Measurements from ENCODE around the gene BNC1.

BNC1 gene, protein sequence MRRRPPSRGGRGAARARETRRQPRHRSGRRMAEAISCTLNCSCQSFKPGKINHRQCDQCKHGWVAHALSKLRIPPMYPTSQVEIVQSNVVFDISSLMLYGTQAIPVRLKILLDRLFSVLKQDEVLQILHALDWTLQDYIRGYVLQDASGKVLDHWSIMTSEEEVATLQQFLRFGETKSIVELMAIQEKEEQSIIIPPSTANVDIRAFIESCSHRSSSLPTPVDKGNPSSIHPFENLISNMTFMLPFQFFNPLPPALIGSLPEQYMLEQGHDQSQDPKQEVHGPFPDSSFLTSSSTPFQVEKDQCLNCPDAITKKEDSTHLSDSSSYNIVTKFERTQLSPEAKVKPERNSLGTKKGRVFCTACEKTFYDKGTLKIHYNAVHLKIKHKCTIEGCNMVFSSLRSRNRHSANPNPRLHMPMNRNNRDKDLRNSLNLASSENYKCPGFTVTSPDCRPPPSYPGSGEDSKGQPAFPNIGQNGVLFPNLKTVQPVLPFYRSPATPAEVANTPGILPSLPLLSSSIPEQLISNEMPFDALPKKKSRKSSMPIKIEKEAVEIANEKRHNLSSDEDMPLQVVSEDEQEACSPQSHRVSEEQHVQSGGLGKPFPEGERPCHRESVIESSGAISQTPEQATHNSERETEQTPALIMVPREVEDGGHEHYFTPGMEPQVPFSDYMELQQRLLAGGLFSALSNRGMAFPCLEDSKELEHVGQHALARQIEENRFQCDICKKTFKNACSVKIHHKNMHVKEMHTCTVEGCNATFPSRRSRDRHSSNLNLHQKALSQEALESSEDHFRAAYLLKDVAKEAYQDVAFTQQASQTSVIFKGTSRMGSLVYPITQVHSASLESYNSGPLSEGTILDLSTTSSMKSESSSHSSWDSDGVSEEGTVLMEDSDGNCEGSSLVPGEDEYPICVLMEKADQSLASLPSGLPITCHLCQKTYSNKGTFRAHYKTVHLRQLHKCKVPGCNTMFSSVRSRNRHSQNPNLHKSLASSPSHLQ

DNA sequence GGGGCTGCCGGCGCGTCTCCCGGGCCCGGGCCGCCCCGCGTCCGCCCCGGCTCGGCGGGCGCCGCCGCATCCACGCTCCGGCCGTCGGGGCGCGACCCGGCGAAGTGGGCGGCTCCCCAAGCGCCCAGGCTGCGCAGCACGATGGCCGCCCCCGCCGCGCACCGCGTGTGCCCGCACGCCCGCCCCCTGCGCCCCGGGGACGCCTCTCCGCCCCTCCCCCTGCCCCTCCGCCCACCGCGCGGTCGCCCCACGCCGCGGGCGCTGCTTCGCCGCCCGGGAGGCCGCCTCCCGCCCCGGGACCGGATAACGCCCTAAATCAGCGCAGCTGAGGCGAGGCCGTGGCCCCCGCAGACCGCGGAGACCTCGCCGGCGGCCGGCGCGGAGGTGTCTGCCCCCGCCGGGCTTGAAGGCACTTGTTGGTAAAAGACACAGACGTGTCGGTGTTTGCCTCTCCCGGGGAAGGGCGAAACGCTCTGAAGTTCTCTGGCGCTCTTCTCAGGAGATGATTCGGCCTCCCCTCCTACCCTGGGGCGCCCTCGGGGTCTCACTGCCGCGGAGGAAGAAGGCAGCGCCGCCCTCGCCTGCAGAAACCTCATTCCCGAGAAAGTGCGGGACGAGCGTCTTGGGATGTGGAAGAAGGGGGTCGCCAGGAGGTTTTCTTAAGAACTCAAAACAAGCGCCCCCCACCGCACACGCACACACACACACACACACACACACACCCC is at the start of gene BNC1:
BNC1 (minus strand) TSS at position 106 of the 725 bp plus-strand sequence; CDS start at position 70, 36 bp downstream.
- DNase-seq (ENCODE audit: low spot score) (no peak), FAIRE-seq (no peak)

GRCh38 chr15:83327041-83327440 is 42.6 kb upstream of the BNC1 start:
- FAIRE-seq (no peak), DNase-seq (ENCODE audit: low spot score) (no peak)

GRCh38 chr15:83324799-83325198 is 40.3 kb upstream of the BNC1 start:
- FAIRE-seq, result no peak
- no peak for DNase-seq (ENCODE audit: low spot score)

DNA sequence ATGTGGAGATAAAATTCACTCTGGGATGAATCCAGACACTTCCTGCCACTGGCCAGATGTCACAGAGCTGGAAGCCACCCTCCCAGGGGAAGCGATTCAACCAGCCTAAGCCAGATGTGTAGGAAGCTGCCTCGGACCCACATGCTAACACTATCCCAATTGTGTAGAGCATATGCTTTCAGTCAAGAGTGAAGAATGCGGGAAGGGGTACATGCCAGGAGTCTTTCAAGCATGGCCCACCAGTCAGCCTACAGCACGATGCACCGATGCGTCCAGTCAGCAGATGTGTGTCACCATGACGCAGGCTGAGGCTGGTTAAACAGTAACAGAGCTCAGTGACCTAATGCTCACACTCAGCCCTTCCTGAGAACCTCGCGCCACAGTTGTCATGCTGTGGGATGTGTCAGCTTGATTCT is 38.8 kb upstream of the BNC1 start:
- DNase-seq (ENCODE audit: low spot score) (no peak), FAIRE-seq (peak; percentile 58)

- no peak for DNase-seq (ENCODE audit: low spot score)
- no peak for FAIRE-seq
Observed at GRCh38 chr15:83322691-83323090, 38.2 kb upstream of the BNC1 start.

GRCh38 chr15:83322061-83322460 is 37.6 kb upstream of the BNC1 start:
- no peak for DNase-seq (ENCODE audit: low spot score)
- no peak for FAIRE-seq

DNA sequence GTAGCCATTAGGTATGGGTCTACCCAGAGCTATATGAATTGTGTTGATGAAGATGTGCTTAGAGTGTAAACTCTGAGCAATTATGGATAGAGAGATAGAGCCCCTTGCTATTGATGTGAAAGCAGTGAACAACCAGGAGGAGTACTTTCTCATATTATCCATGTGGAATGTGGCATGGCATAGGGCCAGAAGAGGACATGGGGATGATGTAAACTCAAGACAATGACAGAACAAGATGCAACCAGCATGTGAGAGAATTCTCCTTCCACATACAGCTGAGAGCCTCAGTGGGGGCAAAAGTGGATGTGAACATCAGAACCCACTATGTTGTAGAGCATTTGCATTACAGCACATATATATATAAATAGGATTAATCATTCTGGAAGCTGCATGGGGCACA is 36.4 kb upstream of the BNC1 start:
- FAIRE-seq (peak; percentile 65), DNase-seq (ENCODE audit: low spot score) (peak; percentile 21)

GRCh38 chr15:83320404-83320803 is 35.9 kb upstream of the BNC1 start:
- peak; percentile 36 for DNase-seq (ENCODE audit: low spot score)
- no peak for FAIRE-seq

DNA sequence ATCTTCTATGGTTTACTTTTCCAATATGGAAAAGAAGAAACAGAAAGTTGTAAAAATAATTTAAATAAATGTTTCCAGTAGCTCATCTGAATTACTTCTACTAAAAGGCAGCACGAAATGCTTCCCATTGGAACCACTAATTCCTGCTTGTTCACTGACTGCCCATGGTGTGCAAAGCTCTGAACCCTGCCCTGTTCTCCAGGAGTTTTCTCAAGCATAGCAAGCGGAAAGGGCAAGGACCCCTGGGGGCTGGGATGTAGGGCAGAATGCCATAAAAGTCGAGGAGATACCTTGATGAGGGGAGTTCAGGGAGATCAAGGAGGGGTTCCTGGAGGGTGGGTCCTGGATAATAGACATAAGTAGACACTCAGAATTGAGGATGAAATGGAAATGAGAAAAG is 35.3 kb upstream of the BNC1 start:
- FAIRE-seq (no peak), DNase-seq (ENCODE audit: low spot score) (no peak)

- FAIRE-seq, result no peak
- DNase-seq (ENCODE audit: low spot score), result no peak
Observed at GRCh38 chr15:83318861-83319415, 34.5 kb upstream of the BNC1 start.

DNA sequence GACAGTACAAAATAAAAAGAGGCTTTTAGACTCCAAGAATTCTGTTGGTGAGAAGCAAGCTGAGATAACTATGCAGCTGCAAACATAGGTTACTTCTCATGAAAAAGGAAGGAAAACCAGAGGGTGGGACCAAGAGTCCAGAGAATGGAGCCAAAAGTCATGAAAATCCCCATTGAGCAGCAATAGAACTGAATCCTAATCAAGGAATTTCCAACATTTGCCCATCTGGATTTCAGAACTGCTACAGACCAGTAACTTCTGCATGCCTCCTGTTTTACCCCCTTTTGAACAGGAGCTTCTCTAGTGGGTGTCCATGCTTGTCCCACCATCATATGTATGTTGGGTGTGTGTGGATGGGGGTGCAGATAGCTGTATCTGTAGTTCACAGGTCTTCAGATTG is 33.6 kb upstream of the BNC1 start:
- FAIRE-seq (no peak), DNase-seq (ENCODE audit: low spot score) (no peak)

DNA sequence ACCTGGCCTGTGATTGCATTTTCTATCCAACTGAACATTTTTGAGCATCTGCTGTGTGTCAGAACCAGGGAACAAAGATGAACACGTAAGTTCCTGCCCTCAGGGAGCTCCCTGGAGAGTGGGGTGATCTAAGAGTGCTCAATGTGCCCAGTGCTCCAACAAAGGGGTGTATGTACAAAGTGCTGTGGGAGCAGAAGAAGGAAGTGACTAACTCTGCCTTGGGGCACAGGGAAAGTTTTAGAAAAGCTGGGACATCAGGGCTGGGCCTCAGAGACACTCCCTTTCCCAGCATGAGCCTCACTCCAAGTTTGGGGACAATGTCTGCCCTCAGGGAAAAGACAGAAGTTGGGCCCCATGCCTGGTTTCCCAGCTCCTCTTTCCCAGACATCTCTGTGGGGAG is 27.6 kb upstream of the BNC1 start:
- FAIRE-seq (no peak), DNase-seq (ENCODE audit: low spot score) (no peak)

DNA sequence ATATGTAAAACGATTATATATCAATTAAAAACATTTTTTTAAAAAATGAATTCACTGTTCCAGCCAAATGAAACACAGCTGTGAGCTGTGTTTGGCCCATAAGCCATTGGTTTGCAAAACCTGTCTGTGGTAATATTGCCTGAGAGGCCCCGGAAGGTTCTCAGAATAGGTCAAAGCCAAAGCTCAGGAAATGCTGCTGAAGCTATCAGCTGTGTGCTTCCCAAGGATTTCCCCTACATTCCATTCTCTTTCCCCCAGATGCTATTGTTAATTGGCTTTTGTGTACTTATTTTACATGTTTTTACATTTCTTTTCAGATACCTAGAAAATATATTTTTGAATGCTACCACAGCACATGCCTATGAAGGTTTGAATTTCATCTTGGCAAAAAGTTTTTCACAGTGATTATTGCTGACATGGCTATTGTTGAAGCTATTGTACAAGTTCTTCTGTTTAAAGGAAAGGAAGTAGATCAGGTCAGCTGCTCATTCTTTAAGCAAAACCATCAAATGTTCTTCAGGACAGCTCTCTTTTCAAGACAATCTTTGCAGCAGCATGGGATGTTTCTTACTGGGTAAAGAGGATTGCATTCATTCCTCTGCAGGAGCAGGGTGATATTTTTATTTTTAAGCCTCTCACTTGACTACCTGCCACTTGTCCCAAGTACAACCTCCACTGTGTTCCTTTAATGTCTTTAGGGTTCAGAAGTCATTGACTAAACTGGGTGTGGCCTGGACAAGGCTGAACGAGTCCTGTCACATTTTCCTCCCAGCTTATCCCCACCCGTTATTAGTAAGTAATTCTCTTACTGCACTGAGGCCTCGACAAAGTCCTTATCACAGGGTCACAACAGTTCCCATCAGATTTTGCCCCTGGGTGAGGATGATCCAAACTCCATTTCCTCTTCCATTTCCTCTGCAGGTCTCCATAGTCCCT is 26.3 kb upstream of the BNC1 start:
- no peak for DNase-seq (ENCODE audit: low spot score)
- no peak for FAIRE-seq

DNA sequence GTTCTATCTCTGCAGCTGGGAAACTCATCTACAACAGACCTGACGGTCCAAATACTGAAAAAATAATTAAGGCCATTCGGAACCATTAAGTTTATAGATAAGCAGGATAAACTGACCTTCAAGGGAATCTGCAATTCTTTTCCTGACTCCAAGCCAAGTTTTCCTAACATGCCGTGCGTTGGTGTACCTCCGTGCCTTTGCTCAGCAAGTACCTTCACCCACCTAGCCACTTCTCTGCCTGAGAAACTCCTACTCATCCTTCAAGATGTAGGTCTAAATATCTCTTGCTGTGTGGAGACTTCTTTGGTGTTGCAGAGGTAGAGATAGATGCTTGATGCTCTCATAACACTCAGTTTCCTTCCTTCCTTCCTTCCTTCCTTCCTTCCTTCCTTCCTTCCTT is 24.2 kb upstream of the BNC1 start:
- DNase-seq (ENCODE audit: low spot score), result no peak
- no peak for FAIRE-seq

DNA sequence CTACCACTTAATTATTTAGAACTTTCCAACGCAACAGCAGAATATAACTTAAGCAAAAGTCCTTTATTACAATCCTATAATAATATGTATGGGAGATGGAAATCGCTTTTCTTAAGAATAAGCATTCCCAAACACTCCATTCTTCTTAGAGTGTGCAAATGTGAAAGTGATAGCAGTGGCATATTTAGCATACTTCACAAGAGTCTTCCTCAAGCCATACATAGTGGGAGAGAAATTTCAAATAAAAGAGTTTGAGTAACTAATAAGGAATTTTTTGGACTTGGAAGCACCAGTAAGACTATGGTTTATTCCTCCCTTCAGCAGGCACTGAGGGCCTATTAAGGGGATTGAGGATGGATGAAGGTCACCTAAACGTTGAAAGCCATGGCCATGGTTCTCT is 22.1 kb upstream of the BNC1 start:
- DNase-seq (ENCODE audit: low spot score), result no peak
- FAIRE-seq, result no peak

DNA sequence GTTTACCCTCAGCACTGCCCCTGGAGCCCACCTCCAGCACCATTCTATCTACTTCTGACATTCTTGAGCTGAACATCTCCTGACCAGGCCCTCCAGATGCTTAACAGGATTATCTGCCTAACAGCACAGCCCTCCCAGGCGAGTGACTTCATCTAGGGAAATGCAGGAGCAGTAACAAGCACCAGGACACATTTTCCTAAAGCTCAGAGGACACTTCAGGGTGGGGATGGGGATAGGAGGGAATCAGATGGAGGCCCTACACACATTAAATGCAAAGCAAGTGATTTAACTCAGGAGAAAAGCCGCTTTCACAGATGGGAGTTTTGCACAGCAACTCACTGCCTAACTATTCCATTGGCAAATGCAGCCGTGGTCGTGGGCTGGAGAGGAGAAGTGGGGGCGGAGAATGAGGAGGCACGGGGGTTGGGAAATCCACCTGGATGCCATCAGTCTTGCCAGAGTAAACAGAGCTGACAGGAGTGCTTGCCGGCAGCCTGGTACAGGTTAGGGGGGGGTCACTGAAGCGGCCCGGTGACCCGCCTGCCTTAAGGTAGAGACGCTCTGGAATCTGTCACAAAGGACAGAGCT is 21.3 kb upstream of the BNC1 start:
- DNase-seq (ENCODE audit: low spot score), result peak; percentile 77
- FAIRE-seq, result no peak

- FAIRE-seq (peak; percentile 80), DNase-seq (ENCODE audit: low spot score) (peak; percentile 32)
Observed at GRCh38 chr15:83304861-83305703, 20.6 kb upstream of the BNC1 start.

DNA sequence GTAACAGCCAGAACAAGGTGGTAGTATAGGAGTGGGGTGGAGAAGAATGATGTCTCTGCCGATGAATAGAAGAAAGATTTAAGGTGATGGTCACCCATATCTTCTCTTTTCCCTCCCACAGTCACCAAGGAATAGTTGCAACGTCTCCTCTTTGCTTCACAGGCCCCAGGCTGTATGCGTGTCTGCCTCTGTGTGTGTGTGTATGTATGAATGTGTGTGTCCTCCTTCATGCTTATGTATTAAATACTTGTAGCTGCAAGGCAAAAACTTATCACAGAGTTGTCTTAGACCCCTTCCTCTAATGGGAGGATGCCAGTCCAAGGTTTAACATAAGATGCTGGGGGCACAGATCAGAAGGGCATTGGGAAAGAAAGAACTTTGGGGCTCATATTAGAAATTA is 19.1 kb upstream of the BNC1 start:
- FAIRE-seq (no peak), DNase-seq (ENCODE audit: low spot score) (no peak)

GRCh38 chr15:83300826-83301225 is 16.4 kb upstream of the BNC1 start:
- DNase-seq (ENCODE audit: low spot score), result peak; percentile 53
- FAIRE-seq, result no peak

Measured in urothelium cell line (cell line).